GM10847 (cell line): ENCODE results near the gene NOXA1.

ENCODE experiments used
- POLR2A ChIP-seq: IDR thresholded peaks from 2 replicates; pipeline ENCODE4 v1.6.1; 2011; ENCODE audit not compliant: insufficient read length; ENCODE audit errors: extremely low read depth

Gene NOXA1

GRCh38 chr9:137460363-137461315 is 37.4 kb downstream of the NOXA1 start:
- TF ChIP-seq POLR2A = no peak

DNA sequence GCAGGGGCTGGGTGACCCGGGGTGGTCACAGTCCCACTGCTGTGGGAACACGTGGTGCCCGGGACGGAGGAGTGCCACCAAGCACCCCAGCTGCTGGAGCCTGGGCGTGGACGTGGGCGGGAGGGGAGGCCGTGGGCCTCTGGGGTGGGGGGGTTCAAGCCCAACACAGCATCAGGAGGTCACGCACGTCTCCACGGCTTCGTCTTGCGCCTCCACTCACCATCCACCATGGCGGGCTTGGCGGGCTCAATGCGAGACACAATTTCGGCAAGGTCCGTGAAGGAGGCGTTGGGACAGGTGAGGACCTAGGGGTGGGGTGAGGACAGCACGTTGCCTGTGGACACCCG is 38.1 kb downstream of the NOXA1 start:
- no peak for TF ChIP-seq POLR2A

- no peak for TF ChIP-seq POLR2A
Observed at GRCh38 chr9:137461663-137462395, 38.6 kb downstream of the NOXA1 start.

- TF ChIP-seq POLR2A = no peak
Observed at GRCh38 chr9:137462396-137462985, 39.3 kb downstream of the NOXA1 start.

DNA sequence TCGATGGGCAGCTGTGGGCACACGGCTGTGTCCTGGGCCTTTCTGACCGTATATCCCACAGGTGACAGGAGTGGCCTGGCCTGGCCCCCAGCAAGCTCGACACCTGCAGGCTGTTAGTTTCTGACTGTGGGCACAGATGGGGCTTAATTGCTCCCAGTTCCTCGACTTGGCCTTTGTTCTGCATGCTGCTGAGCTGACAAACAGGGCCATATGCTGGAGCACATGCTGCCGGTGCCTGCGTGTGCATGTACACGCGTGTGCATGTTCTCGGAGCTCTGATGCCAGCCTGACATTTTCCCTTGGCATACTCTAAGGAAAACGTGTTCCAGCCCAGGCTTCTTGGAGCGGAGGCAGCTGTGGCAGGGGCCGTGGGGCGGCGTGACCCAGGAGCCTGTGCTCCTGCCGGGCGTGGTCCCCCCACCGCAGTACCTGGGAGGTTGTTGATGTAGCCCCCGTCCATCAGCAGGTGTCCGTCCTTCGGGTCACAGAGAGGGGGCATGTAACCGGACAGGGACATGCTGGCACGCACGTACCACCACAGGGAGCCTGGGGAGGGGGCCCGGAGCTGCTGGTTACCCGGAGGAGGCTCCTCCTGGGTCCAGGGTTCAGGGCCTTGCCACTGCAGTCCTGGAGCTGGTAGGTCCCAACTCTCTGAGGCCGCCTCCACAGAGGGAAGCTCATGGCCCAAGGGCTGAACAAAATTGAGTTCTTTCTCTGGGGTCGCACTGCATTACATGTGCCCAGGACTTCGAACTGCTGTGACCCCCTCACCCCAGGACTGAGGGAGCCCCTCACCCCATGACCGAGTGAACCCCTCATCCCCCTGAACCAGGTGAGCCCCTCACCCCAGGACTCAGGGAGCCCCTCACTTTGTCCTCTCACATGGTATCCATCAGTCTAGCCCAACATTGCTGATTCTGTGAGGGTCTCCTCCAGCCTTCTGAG is 40.1 kb downstream of the NOXA1 start:
- TF ChIP-seq POLR2A = no peak

- no peak for TF ChIP-seq POLR2A
Observed at GRCh38 chr9:137463931-137464290, 40.7 kb downstream of the NOXA1 start.

- no peak for TF ChIP-seq POLR2A
Observed at GRCh38 chr9:137464291-137464999, 41.3 kb downstream of the NOXA1 start.

DNA sequence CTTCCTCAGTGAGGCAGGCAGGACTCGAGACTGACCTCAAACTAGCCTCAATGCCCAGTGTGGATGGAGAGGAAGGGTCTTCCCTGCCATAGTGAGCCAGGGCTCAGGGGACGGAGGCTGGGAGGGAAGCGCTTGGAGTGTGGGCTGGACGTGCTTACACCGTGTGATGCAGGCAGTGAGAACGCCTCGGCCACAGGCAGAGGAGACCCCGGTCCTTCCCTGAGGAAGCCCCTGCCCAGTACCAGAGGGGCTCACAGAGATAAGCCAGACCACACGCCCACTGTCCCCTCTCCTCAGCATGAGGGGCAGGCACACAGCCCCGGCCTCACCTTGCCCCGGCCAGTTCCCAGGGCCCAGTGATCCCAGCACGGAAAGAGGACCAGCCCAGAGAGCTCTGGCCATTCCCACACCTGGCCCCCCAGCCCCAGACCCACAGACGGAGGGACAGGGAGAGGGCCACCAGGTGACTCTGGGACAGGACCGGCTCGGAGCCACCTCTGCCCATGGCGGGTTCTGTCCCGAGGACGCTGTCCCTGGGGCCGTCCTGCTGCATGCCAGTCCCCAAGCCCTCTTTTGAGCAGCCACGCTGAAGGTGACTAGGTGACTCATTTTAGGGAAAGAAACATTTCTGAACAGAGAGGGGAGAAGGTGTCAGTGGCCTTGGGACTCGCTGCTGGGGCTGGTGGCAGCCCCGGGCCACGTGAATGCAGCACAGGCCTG is 42.0 kb downstream of the NOXA1 start:
- TF ChIP-seq POLR2A = no peak

DNA sequence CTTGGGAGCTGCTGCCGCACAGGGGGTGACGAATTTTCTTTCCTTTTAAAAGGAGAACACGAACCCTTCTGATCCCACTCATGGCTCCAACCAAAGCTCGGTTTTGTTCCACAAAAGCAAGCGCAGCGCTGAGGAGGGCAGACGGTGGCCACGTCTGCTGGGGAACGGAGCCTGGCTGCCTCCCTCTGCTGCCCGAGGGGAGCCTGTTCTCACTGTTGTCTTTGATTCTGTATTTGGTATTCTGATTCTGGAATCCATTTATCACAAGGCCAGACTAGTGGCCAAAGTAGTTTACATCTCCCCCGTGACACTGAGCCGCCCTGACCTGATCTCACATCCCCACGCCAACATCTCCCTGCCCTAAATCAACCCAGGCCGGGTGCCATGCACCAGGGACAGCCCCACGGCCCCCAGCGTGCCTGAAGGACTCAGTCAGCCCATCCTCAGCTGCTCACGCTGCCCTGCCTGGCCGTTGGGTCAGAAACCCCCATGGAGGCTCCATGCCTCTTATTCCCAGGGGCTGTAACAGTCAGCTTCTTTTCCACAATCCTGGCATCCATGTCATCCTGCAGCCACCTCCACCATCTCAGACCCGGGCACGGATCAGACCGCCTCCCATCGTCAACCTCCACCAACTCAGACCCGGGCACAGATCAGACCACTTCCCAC is 42.7 kb downstream of the NOXA1 start:
- no peak for TF ChIP-seq POLR2A

DNA sequence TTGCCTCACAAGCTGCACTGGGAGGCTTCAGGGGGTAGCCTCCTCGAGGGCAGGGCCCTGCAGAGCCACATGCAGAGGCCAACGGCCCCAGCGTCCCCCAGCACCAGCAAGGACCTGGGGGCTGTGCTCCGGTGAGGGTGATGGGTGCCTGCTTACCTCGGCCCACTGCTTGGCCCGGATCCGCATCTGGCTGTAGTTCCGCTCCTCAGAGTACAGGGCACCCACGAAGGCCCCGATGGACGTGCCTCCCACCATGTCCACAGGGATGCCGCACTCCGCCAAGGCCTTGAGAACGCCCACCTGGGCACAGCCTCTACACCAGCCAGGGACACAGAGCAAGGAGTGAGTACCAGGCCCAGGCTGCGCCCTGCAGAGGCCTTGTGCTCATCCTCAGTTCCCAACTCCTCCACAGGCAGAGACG is 44.0 kb downstream of the NOXA1 start:
- no peak for TF ChIP-seq POLR2A

DNA sequence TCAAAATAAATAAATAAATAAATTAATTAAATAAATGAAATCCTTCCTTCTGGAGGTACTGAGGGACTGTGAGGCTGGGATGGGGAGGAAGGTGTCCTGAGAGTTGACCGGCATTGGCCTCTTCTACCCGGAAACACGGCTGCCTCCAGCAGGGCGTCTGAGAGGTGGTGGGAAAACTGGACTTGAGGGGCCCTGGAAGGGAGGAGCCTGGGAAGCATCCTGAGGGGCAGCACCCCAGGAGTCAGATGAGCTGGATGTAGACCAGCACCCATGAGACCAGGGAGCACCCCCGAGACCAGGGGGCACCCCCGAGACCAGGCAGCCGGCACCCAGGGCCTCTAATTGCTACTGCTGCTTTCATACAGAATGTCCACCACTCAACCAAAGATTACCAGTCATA is 44.7 kb downstream of the NOXA1 start:
- TF ChIP-seq POLR2A = no peak

DNA sequence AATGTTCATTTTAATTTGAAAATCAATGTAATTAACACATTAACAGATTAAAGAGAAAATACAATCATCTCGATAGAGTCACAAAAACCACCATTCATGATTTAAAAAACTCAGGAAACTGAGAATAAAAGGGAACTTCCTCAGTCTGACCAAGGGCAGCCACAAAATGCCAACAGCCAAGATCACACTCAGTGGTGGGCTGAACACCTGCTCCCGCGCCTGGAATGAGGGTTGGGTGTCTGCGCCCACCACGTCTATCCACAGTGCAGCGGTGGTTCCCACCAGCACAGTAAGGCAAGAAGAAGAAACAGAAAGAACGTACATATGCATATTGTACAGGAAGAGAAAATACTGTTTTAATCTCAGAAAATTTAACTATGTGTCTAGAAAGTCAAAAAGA is 47.6 kb downstream of the NOXA1 start:
- no peak for TF ChIP-seq POLR2A

- TF ChIP-seq POLR2A = no peak
Observed at GRCh38 chr9:137474271-137474670, 51.1 kb downstream of the NOXA1 start.

GRCh38 chr9:137475666-137476065 is 52.5 kb downstream of the NOXA1 start:
- no peak for TF ChIP-seq POLR2A

GRCh38 chr9:137476856-137477255 is 53.7 kb downstream of the NOXA1 start:
- TF ChIP-seq POLR2A = no peak
